HG02571 (cell line): Measurements from ENCODE around the gene ZNF66.
"Not testable (repeated sequence)": the region's sequence is repeated elsewhere in the genome, so short reads cannot be mapped to it uniquely, and the experiment has no call there.

ENCODE experiments used
- ATAC-seq: cut with Tn5 transposase; IDR thresholded peaks from one replicate; pipeline ENCODE4 v1.9.1; 2021; ENCODE audit warnings: mild to moderate bottlenecking, moderate library complexity; ENCODE audit not compliant: unreplicated experiment

The ZNF66 gene

DNA sequence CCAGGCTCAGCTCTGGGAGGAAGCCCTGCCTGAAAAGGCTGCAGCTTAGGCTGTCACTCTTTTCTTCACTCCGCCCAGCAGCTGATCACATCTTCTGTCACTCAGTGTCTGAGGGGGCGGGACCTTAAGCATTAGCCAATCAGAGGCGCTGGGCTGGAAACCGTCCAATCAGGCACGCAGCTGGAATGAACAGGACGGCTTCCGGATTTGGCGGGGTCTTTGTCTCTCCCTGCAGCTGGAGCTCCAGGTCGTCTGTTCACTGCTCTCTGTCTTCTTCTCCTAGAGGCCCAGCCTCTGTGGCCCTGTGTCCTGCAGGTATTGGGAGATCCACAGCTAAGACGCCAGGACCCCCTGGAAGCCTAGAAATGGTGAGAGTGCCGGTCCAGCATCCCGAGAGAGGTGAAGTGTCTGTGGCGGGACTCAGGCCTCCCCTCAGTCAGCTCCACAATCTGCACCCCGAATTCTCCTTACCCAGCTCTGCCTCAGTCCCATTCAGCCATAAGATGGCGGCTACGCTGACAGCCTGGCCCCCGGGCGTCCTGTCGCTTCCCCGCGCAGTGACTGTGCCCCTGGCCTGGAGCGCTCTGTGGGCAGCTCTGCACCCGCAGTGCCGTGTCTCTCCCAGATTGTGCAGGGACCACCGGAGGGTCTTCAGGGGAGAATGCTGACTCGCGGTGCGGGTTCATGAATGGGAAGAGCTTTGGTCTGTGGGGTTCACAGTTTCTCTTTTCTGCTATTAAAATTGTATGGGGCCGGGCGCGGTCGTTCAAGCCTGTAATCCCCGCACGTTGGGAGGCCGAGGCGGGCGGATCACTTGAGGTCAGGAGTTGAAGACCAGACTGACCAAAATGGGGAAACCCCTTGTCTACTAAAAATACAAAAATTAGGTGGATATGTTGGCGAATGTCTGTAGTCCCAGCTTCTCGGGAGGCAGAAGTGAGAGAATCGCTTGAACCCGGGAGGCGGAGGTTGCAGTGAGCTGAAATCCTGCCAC is at the start of gene ZNF66:
TSS of gene ZNF66 (plus strand) at position 222 of the 994 bp plus-strand sequence. CDS start at position 366, 144 bp downstream.
- peak; percentile 98 for ATAC-seq

DNA sequence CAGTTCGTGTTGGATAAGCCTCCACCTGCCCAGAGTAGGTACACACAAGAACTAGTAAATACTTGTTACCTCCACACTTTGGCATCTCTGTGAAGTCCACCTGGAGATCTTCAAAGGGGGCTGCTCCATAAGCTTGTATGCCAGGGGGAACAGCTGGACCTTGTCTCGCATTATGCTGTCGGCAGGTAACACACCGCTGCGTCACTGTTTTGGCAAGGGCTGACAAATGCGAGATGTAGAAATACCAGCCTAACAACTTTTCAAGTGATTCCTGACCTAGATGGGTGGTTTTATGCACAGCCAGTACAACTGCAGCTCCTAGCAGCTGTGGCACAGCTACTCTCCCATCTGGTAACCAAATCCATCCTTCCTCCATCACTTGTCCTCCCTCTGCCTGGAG is 25.9 kb upstream of the ZNF66 start:
- ATAC-seq = not testable (repeated sequence)

DNA sequence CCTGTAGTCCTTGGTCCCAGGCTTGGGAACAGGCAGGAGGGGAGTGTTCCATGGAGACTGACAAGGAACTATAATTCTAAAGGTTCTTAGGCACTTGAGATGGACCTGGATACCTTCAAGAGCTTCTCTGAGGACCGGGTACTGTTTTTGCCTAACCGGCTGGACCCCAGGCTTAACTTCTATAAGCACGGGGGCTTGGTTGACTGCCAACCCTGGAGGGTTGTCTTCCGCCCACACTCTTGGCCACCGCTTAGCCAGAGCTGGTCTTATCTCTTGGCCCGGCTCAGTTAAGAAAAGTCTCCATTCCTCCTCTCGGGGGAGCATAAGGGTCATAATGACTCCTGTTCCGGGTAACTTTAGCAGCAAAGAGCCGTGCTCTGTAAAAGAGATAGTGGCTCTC is 23.8 kb upstream of the ZNF66 start:
- not testable (repeated sequence) for ATAC-seq

DNA sequence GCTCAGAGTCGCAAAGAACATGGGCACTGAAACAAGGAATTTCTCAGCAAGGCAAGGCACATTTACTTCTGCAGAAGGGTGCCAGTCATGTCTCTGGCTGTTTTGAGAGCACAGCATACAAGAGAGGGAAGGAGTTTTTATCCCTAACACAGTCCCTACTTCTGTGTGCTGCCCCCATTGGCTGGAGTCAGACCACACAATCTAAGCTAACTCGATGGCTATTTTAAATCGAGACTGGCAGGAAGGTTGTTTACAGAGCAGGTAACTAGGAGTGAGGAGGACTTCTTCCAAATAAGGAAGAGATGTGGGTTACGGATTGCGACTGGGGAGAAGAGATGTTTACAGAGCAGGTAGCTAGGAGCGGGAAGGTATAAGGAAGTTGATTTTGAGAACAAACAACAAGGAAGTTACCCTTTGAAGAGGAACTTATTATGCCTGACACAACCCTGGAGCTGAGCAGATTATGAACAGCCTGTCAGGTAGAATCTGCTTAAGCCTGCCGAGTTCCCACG is 6.8 kb upstream of the ZNF66 start:
- ATAC-seq = not testable (repeated sequence)

DNA sequence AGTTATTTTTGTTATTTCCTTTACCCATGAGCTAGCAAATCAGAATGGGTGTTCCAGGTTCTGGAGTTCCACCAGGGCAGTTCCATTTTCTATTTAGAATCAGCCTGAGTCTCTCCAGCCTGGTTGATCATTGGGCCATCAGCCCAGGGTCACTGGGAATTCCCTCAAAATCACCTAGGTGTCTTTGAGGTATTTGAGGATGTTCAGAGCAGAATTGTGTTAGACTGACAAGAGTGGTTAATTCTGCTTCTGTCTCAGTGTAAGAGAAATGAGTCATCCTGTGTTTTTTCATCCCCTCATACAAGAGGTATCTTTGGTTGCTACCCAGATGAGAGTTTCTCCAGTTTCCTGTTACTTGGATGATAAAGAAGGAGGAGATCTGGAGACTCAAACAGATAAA is 11.7 kb downstream of the ZNF66 start:
- ATAC-seq = no peak

DNA sequence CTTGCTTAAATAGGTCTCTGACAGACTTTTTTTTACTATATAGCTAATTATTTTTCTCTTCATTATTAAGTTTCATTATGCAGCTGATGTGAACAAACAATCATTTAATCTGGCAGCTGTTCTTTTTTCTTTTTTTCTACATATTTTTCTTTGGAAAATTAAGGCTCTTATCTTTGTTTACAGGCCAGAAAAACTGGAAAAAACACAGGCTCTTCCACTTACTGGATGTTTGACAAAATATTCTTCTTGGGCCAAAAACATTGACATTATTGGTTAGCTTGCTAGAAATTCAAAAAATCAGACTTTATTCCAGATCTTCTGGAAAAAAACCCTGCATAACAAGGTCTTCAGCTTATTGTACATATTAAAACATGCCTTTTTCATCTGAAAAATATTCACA is 15.7 kb downstream of the ZNF66 start:
- no peak for ATAC-seq

DNA sequence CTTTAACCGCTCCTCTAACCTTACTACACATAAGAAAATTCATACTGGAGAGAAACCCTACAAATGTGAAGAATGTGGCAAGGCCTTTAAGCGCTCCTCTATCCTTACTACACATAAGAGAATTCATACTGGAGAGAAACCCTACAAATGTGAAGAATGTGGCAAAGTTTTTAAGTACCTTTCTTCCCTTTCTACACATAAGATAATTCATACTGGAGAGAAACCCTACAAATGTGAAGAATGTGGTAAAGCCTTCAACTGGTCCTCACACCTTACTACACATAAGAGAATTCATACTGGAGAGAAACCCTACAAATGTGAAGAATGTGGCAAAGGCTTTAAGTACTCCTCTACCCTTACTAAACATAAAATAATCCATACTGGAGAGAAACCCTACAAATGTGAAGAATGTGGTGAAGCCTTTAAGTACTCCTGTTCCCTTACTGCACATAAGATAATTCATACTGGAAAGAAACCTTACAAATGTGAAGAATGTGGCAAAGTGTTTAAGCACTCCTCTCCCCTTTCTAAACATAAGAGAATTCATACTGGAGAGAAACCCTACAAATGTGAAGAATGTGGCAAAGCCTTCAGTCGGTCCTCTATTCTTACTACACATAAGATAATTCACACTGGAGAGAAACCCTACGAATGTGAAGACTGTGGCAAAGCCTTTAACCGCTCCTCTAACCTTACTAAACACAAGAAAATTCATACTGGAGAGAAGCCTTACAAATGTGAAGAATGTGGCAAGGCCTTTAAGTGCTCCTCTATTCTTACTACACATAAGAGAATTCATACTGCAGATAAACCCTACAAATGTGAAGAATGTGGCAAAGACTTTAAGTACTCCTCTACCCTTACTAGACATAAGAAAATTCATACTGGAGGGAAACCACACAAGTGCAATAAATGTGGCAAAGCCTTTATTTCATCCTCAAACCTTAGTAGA is 30.5 kb downstream of the ZNF66 start:
- ATAC-seq = not testable (repeated sequence)

DNA sequence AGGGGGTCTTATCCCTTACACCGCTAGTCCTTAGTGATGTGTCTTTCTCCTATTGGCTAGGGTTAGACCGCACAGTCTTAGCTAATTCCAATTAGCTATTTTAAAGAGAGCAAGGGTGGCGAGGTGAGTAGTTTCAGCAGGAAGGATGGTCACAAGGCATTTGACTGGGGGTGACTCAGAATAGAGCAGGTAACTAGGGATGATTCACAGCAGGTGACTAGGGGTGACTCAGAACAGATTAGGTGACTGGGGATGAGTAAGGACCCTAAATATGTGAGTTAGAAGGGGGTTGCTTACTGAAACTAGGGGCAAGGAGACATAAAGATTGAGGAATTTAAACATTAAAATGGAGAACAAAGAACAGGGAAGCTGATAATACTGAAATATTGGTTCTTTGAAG is 64.3 kb downstream of the ZNF66 start:
- ATAC-seq = no peak
